Uterus (tissue), 2 donors: Measurements from ENCODE around the gene GAP43.

ENCODE experiments used
- CTCF ChIP-seq, 4 experiments: fragments of 200-600 bp in 2 of 4; fragments of 450-650 bp in 2 of 4; sonication (generic) in 2 of 4; IDR thresholded peaks; one replicate each; pipeline ENCODE4 v1.5.1; 2016 to 2019; ENCODE audit warnings: antibody characterized with exemption in 4 of 4, mild to moderate bottlenecking in 2 of 4, moderate library complexity in 1 of 4
- POLR2A ChIP-seq, 2 donors: fragments of 450-650 bp; IDR thresholded peaks; one replicate each; pipeline ENCODE4 v1.6.1; 2016; ENCODE audit warnings: antibody characterized with exemption in 2 of 2, mild to moderate bottlenecking in 1 of 2, moderate library complexity in 1 of 2

- TF ChIP-seq CTCF (IDR thresholded peaks at IDR 0.05) = no peak
- TF ChIP-seq POLR2A (IDR thresholded peaks at IDR 0.05) = no peak
Measured at GRCh38 chr3:115602194-115602593, 21.1 kb upstream of the GAP43 start.
